GM12878 (cell line): ENCODE data around the gene BBS12. TPM values are rescaled to one million over a fixed set of nuclear protein-coding genes. Genes with fewer than 3 reads are reported as not detected.

ENCODE experiments used
- ATAC-seq: fragments of 200-7000 bp; cut with Tn5 transposase; 3 replicates; pipeline ENCODE4 v1.9.1; 2020; ENCODE audit warnings: mild to moderate bottlenecking, moderate library complexity
- BruUV-seq: library from RNA; stranded (reverse); fragments of 400-500 nt; replicated peaks from 2 replicates; lab custom pipeline; 2021; lab: Mats Ljungman, UMichigan
- CTCF ChIA-PET: fragments of 300-600 bp; sonication (Branson Sonifier 250); formaldehyde crosslinking; extraction: SDS; loops from one replicate; lab custom pipeline; 2021; ENCODE audit warnings: inconsistent platforms; lab: Yijun Ruan, JAX
- POLR2A ChIA-PET: fragments of 350-600 bp; formaldehyde crosslinking; extraction: SDS; loops from one replicate; lab custom pipeline; 2021; ENCODE audit warnings: inconsistent platforms; lab: Charles Lee
- RAD21 ChIA-PET: fragments of 300-600 bp; sonication (Branson Sonifier 250); formaldehyde crosslinking; loops from one replicate; lab custom pipeline; 2023; ENCODE audit warnings: antibody characterized with exemption; ENCODE audit not compliant: unreplicated experiment; lab: Charles Lee
- SMC1A ChIA-PET: fragments of 300-600 bp; sonication (Branson Sonifier 250); formaldehyde crosslinking; loops from one replicate; lab custom pipeline; 2023; ENCODE audit not compliant: unreplicated experiment, uncharacterized antibody; lab: Charles Lee
- DNase-seq: peaks from one replicate; pipeline ENCODE4 v3.0.0-alpha.2; 2011; ENCODE audit warnings: low read depth, low spot score
- FAIRE-seq: peaks from 3 replicates; lab custom pipeline; 2011; peaks lifted over from hg19 to GRCh38; lab: Jason Lieb, UNC
- H2AFZ ChIP-seq: 2 replicates; pipeline ENCODE4 v1.6.0; 2011; ENCODE audit warnings: low read depth, low read length, control low read depth; ENCODE audit not compliant: control insufficient read depth
- H3K27ac ChIP-seq: 2 replicates; pipeline ENCODE4 v1.5.1; 2011; ENCODE audit warnings: control low read depth; ENCODE audit not compliant: control insufficient read depth, insufficient read depth
- H3K27me3 ChIP-seq, 2 experiments: replicated peaks in 1 of 2; 2 replicates each; pipeline versions ENCODE4 v1.6.0 to v1.6.1; 2011; ENCODE audit warnings: low read length in 1 of 2; ENCODE audit not compliant: control insufficient read depth in 2 of 2, insufficient read depth in 2 of 2
- H3K36me3 ChIP-seq, 2 experiments: 2 replicates each; pipeline ENCODE4 v1.5.1; 2011; ENCODE audit warnings: low read length in 1 of 2; ENCODE audit not compliant: control insufficient read depth in 2 of 2, insufficient read depth in 2 of 2
- H3K4me1 ChIP-seq: 2 replicates; pipeline ENCODE4 v1.6.1; 2011; ENCODE audit warnings: mild to moderate bottlenecking, low read length, moderate library complexity, mixed read lengths; ENCODE audit not compliant: control insufficient read depth, insufficient read depth
- H3K4me2 ChIP-seq: 2 replicates; pipeline ENCODE4 v1.6.0; 2011; ENCODE audit warnings: control low read depth; ENCODE audit not compliant: control insufficient read depth, insufficient read depth
- H3K4me3 ChIP-seq: fragments of 200-600 bp; sonication (generic); 2 replicates; pipeline ENCODE4 v1.5.1; 2016
- H3K79me2 ChIP-seq: 2 replicates; pipeline ENCODE4 v1.6.0; 2011; ENCODE audit warnings: low read length; ENCODE audit not compliant: control insufficient read depth, insufficient read depth
- H3K9ac ChIP-seq: 2 replicates; pipeline ENCODE4 v1.8.0; 2011; ENCODE audit warnings: low read length, control low read depth, mixed read lengths; ENCODE audit not compliant: control insufficient read depth, insufficient read depth
- H3K9me3 ChIP-seq: replicated peaks from 3 replicates; pipeline ENCODE4 v1.5.1; 2011; ENCODE audit warnings: mild to moderate bottlenecking, low read length; ENCODE audit not compliant: control insufficient read depth, insufficient read depth
- H4K20me1 ChIP-seq: 2 replicates; pipeline ENCODE4 v1.6.0; 2011; ENCODE audit not compliant: control insufficient read depth, insufficient read depth
- CREB1 ChIP-seq: IDR thresholded peaks from 2 replicates; pipeline ENCODE4 v1.6.1; 2012; ENCODE audit warnings: low read depth, mild to moderate bottlenecking, inconsistent platforms
- GATAD2B ChIP-seq: fragments of 450-650 bp; conservative IDR thresholded peaks from 2 replicates; pipeline ENCODE4 v1.6.1; 2017; ENCODE audit warnings: low read depth, mild to moderate bottlenecking, moderate library complexity
- IRF4 ChIP-seq: IDR thresholded peaks from 2 replicates; pipeline ENCODE4 v1.6.1; 2011; ENCODE audit warnings: low read depth, low read length
- KDM1A ChIP-seq: fragments of 200-600 bp; sonication (generic); IDR thresholded peaks from 2 replicates; pipeline ENCODE4 v1.6.1; 2016; ENCODE audit warnings: borderline replicate concordance
- SPI1 ChIP-seq: IDR thresholded peaks from 2 replicates; pipeline ENCODE4 v1.6.1; 2011; ENCODE audit warnings: low read depth, mild to moderate bottlenecking, low read length, moderate library complexity, borderline replicate concordance; ENCODE audit not compliant: insufficient read depth
- USF2 ChIP-seq: IDR thresholded peaks from 2 replicates; pipeline ENCODE4 v1.6.1; 2011; ENCODE audit warnings: low read depth, low read length, improper control_type of control experiment, borderline replicate concordance
- ZNF384 ChIP-seq: IDR thresholded peaks from 2 replicates; pipeline ENCODE4 v1.6.1; 2012; ENCODE audit warnings: low read depth, mild to moderate bottlenecking, low read length, improper control_type of control experiment, borderline replicate concordance
- WGBS: methylation state at CpG from one replicate; pipeline ENCODE4 v1.1.6; 2016; ENCODE audit warnings: low lambda C conversion rate; ENCODE audit not compliant: insufficient replicate concordance, insufficient coverage; ENCODE audit errors: missing lambda C conversion rate; 5-methylcytosine and 5-hydroxymethylcytosine counted together
- in situ Hi-C: fragments of 300-500 bp; cut with MboI; formaldehyde crosslinking; loops from 9 replicates; pipeline ENCODE4 v1.14.3; 2018; ENCODE audit warnings: mixed read lengths
- intact Hi-C: fragments of 100-400 bp; cut with micrococcal nuclease; formaldehyde crosslinking; loops from one replicate; pipeline ENCODE4 v1.14.2; 2022; ENCODE audit not compliant: unreplicated experiment
- polyA plus RNA-seq, 11 experiments: library from polyadenylated mRNA; depleted of rRNA in 4 of 11; unstranded in 6 of 11; stranded (reverse) in 5 of 11; fragments of >200 nt; fragmentation: Nextera tagmentation in 4 of 11; fragmentation: Illumina TruSeq in 1 of 11; extraction: Ambion mirVana in 4 of 11; extraction: Trizol in 1 of 11; gene quantifications; 1 replicate in 1 of 11; 2 replicates in 10 of 11; pipeline versions ENCODE4 v1.2.1 to v1.2.3, GENCODE V29; 2011 to 2016; ENCODE audit warnings: inconsistent platforms in 2 of 11, missing spikeins in 2 of 11, low read depth in 1 of 11
- total RNA-seq, 4 experiments: library from RNA; depleted of rRNA in 3 of 4; stranded (reverse); fragments of >200 nt in 3 of 4; fragmentation: Illumina TruSeq in 1 of 4; extraction: Trizol in 1 of 4; gene quantifications; 2 replicates each; pipeline versions ENCODE4 v1.2.1 to v1.2.3, GENCODE V29; 2013 to 2021

Gene BBS12
- total and polyA plus RNA-seq, 10 of the 15 experiments (the other 5 are each of a cell fraction or from before 2014, with no cell fraction given), result 0.15 to 0.63 (median 0.42) TPM

GRCh38 chr4:122744229-122744628 lies 11.7 kb downstream of the BBS12 start:
- no peaks in the 10 kb centered on the region for H4K20me1 ChIP-seq
- no peaks in the 10 kb centered on the region for H3K27me3 ChIP-seq
- H3K36me3 ChIP-seq, result no peaks in the 10 kb centered on the region
- in situ Hi-C loops (no loop called here), intact Hi-C loops (no loop called here)
- H3K27ac ChIP-seq, result no peak overlapping the region
- FAIRE-seq (no peak), ATAC-seq (no peak), DNase-seq (no peak)
- no peaks in the 10 kb centered on the region for H3K4me1 ChIP-seq
- no peak overlapping the region for H3K4me3 ChIP-seq
- no peak for TF ChIP-seq KDM1A
- TF ChIP-seq CREB1, result no peak
- no peak for TF ChIP-seq IRF4
- no peak for TF ChIP-seq USF2
- no peak for TF ChIP-seq GATAD2B
- TF ChIP-seq ZNF384, result no peak
- peak; percentile 54; the same call in 1 of the 2 replicates for TF ChIP-seq SPI1
- ChIA-PET SMC1A (interaction anchor here (0.8 to 1.2 kb wide), 3 partner anchors 11 to 178 kb away, joined by 3 read pairs; partner anchors contain the start of gene NUDT6), POLR2A (no interaction called here), CTCF (interaction anchor here (0.6 to 1.9 kb wide), 4 partner anchors 11 to 39 kb away, joined by 3 to 8 read pairs (median 5); partner anchors contain the start of gene BBS12), RAD21 (no interaction called here)
- H3K79me2 ChIP-seq, result no peaks in the 10 kb centered on the region
- 94% methylated on average over 1 of the region's 1 CpG for WGBS
- H3K9me3 ChIP-seq, result no peaks in the 10 kb centered on the region
- no peak overlapping the region for H2AFZ ChIP-seq
- BruUV-seq, result no TSS peak
- no peak overlapping the region for H3K9ac ChIP-seq
- no peak overlapping the region for H3K4me2 ChIP-seq
